ENCODE results near the gene E4F1. TPM values are rescaled to one million over a fixed set of nuclear protein-coding genes. Genes with fewer than 3 reads are reported as not detected.
"Not testable (repeated sequence)": the region's sequence is repeated elsewhere in the genome, so short reads cannot be mapped to it uniquely, and the experiment has no call there.

The E4F1 gene
- total and polyA plus RNA-seq, 2 of the 8 experiments (the other 6 are each of a cell fraction or from before 2014, with no cell fraction given): 22.2 to 27.0 TPM

GRCh38 chr16:2258530-2258929, 35.1 kb downstream of the E4F1 start:
- H3K14ac ChIP-seq (ENCODE audit: insufficient read length); H3K27ac ChIP-seq (ENCODE audit: low read depth, low read length); H3K9ac ChIP-seq (replicated peaks in 1 of 4; ENCODE audit: extremely low read depth in 1 of 4, low read depth in 3 of 4, low read length in 3 of 4); FAIRE-seq; H2BK120ac ChIP-seq (replicated peaks; ENCODE audit: low read depth, low read length); H2BK15ac ChIP-seq (ENCODE audit: low read length); H2BK20ac ChIP-seq (ENCODE audit: low read length); H3K56ac ChIP-seq (replicated peaks; ENCODE audit: insufficient read length, low read depth, low read length); H3K23ac ChIP-seq (ENCODE audit: insufficient read length); H3K23me2 ChIP-seq (ENCODE audit: low read depth, low read length); H3K4me1 ChIP-seq (replicated peaks in 1 of 4; ENCODE audit: control insufficient read depth in 3 of 4, insufficient read depth in 4 of 4, low read length in 3 of 4); H2BK12ac ChIP-seq (ENCODE audit: low read depth, low read length); H2BK5ac ChIP-seq (ENCODE audit: low read depth, low read length); H3K4me3 ChIP-seq (ENCODE audit: extremely low read depth in 1 of 4, insufficient read depth in 2 of 4, low read depth in 3 of 4, low read length in 4 of 4); DNase-seq (ENCODE audit: low read depth in 1 of 2, low spot score in 2 of 2); H3K27me3 ChIP-seq (replicated peaks in 1 of 4; ENCODE audit: control insufficient read depth in 3 of 4, extremely low read depth in 1 of 4, insufficient read depth in 3 of 4, low read length in 3 of 4); H4K5ac ChIP-seq (ENCODE audit: insufficient read length, low read depth, low read length); H2AK5ac ChIP-seq (ENCODE audit: low read depth, low read length); H3K4ac ChIP-seq (replicated peaks; ENCODE audit: insufficient read length, low read depth, low read length); H3K4me2 ChIP-seq (ENCODE audit: insufficient read depth in 1 of 2, low read depth in 2 of 2, low read length in 2 of 2); H3K79me1 ChIP-seq (ENCODE audit: low read depth, low read length); H4K8ac ChIP-seq (ENCODE audit: extremely low read depth, insufficient read depth, low read length); H3K18ac ChIP-seq (ENCODE audit: extremely low read depth, low read length); H3K9me3 ChIP-seq (ENCODE audit: insufficient read depth in 2 of 2, low read depth in 1 of 2, low read length in 1 of 2); H2AFZ ChIP-seq (ENCODE audit: low read length); H4K91ac ChIP-seq (replicated peaks; ENCODE audit: insufficient read length, low read length): not testable (repeated sequence)
- H4K20me1 ChIP-seq (replicated peaks in 1 of 2; ENCODE audit: control insufficient read depth in 1 of 2, insufficient read depth in 2 of 2, low read length in 2 of 2): peaks cover 17 to 25% of the 10 kb centered on the region in 2 experiments
- H3K79me2 ChIP-seq (ENCODE audit: control insufficient read depth in 1 of 2, insufficient read depth in 2 of 2, low read length in 2 of 2): peaks cover 14 to 41% of the 10 kb centered on the region in 2 experiments; a peak in 3 of 4 replicates
- H3K36me3 ChIP-seq (ENCODE audit: control insufficient read depth in 2 of 4, insufficient read depth in 4 of 4, low read length in 3 of 4): peaks cover 55 to 96% (median 79%) of the 10 kb centered on the region in 4 experiments
- ChIA-PET CTCF (ENCODE audit: partially characterized antibody) (interaction anchor here (0.6 to 2.0 kb wide), 5 partner anchors 11 to 658 kb away, joined by 3 to 9 read pairs (median 3); no protein-coding TSS in a partner anchor), POLR2A (ENCODE audit: partially characterized antibody) (interaction anchor here (1.2 to 13.9 kb wide), 6 partner anchors 8 to 191 kb away, joined by 3 to 228 read pairs (median 5); partner anchors contain the start of genes DNASE1L2, PGP and RNPS1)
- WGBS, 2 experiments (ENCODE audit: extremely low coverage in 1 of 2, insufficient coverage in 1 of 2, insufficient read length in 1 of 2, insufficient replicate concordance in 2 of 2, low coverage in 1 of 2, low lambda C conversion rate in 2 of 2, missing lambda C conversion rate in 1 of 2): 90% methylated on average over 7 of the region's 7 CpGs; no CpG with 5 or more reads in 1 of the 2 experiments
